GM10847 (cell line): ENCODE data around the gene XXYLT1.

ENCODE experiments used
- POLR2A ChIP-seq: IDR thresholded peaks from 2 replicates; pipeline ENCODE4 v1.6.1; 2011; ENCODE audit not compliant: insufficient read length; ENCODE audit errors: extremely low read depth

XXYLT1 gene

GRCh38 chr3:195109098-195109657 lies 161.8 kb downstream of the XXYLT1 start:
- TF ChIP-seq POLR2A, result no peak

DNA sequence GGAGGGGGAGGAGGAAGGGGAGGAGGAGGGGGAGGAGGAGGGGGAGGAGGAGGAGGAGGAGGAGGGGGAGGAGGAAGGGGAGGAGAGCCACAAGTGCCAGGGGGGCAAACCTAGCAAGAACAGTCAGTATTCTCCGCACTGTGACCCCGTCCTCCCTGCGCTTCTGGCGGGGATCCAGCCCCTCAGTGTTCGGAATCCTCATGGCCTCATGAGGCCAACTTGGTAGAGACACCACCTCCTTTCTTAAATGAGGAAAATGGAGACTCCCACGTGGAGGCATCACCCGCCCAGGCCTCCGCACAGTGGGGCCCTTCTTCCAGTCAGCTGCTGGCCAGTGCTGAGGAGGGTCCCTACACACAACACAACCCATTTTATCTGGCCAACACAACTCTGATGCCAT lies 163.4 kb downstream of the XXYLT1 start:
- TF ChIP-seq POLR2A, result no peak

DNA sequence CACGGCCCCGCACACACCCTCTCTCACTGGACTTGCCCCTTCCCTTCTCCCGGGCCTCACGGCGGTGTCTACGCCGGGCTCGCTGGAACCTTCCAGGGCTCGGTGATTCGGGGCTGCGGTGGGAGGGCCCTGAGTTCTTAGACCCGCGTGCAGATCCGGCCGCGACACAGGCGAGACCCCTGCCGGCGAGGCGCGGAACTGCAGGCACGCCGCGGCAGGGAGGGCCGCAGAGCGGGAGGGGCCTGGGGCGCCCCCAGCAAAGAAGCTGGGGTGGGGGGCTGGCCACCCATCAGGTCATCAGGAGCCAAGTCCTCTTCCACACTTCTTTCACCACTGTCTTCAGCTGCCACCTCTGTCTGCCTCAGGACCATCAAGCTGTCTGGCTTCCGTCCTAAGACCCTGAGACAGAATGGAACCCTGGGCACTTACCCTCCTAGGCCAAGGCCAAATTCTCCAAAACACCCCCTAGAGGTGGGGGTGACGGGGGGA lies 164.5 kb downstream of the XXYLT1 start:
- no peak for TF ChIP-seq POLR2A

DNA sequence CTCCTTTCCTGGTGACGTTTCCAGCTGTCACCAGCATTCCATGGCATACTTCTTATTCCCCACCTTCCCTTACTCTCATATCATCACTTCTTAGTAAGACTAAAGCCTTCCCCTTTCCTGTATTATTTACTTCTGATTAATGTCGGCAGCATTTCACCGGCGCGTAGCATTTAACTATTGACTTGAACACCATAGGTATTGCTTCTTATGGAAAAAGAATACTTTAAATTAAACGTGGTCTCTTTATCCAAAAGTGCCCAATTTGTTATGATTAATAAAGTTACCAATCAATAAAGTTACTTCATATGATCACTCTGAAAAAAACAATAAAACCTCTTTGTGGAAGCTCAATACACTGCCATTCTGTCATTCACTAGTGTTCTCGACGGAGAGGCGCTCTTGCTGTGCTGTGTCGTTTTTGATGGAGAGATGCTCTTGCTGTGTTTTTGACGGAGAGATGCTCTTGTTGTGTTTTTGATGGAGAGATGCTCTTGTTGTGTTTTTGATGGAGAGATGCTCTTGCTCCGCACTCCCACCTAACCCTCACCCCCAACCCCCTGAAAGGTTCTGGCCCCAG lies 165.0 kb downstream of the XXYLT1 start:
- no peak for TF ChIP-seq POLR2A

DNA sequence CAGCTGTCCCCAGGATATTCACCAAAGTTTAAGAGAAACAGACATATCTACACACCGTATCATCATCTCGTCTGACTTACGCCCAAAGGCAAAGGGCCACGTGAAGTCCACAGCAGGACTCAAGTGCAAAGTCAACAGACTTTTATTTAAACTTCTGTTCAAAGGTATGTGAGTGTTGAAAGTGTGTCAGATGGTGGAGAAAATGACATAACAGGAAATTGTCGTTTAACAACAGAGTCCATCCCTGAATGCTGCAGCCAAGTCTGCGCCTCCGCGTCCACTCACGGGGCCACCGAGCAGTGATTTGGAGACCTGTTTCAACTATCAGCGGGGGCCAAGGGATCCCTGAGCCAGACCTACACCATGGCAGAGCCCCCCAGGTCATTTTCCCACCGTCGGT lies 165.6 kb downstream of the XXYLT1 start:
- TF ChIP-seq POLR2A, result no peak

- TF ChIP-seq POLR2A, result no peak
Observed at GRCh38 chr3:195104340-195104739, 166.6 kb downstream of the XXYLT1 start.

DNA sequence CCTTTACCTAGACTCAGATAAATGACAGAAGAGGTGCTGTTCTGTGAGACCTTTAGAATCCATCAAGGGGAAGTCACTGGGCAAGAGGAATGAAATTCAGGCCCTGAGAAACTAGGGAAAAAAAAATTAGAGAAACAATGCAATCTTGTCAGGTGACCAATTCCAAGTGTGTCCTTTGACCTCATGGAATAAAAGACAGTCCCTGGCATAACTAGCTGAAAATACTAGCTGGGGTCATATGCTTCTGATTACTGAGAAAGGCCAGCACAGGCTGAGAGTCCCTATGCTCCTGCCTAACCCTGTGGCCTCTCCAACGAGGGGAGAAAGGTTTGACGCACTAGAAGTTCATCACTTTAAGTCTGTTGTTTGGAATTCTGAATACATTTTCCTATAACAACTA lies 167.3 kb downstream of the XXYLT1 start:
- TF ChIP-seq POLR2A, result no peak

GRCh38 chr3:195102609-195103467 lies 168.1 kb downstream of the XXYLT1 start:
- TF ChIP-seq POLR2A, result no peak

DNA sequence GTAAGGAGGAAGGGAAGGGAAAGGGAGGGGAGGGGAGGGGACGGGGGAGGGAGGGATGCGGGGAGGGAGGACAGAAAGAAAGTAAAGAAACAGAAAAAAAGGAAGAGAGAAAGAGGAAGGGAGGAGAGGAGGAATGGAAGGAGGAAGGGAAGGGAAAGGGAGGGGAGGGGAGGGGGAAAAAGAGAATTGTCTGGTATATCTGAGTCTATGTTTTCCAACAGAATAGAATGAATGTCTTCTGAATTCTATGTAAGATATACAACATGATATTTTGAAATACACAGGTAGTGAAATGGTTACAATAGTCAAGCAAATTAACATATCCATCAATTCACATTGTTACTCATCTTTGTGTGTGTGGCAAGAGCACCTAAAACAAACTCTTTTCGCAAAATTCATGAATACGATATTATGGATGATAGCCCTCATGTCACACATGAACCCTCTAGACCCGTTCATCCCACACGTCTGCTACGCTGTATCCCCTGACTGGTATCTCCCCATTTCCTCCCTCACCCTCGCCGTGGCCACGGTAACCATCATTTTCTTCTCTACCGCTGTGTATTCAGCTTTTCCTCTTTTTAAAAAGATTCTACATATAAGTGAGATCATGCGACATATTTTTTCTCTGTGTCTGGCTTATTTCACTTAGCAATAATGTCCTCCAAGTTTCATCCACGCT lies 168.9 kb downstream of the XXYLT1 start:
- no peak for TF ChIP-seq POLR2A

DNA sequence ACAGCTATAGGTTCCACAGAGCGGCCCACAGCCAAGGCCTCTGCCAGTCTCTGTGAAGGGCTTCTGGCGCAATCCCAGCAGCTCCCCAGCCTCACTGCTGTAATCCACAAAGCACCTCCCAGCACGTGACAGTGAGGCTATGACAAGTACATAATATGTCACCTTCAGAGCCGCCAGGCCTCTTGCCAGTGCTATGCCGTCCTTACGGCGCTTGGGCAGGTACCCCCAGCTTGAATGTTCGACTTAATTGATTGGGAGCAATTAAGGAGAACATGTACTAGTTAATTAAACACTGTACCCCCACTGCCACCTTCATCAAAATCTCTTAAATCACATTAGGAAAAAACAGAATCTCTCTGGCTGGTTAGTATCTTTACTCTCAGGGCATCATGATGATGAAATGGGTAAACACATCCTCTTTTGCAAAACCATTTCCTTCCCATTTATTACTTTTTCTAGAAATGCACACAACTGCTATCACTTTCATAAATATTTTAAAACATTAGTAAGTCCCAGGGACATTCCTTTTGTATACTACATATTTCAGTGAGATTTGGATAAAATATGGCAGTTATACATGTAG lies 169.9 kb downstream of the XXYLT1 start:
- TF ChIP-seq POLR2A, result no peak

DNA sequence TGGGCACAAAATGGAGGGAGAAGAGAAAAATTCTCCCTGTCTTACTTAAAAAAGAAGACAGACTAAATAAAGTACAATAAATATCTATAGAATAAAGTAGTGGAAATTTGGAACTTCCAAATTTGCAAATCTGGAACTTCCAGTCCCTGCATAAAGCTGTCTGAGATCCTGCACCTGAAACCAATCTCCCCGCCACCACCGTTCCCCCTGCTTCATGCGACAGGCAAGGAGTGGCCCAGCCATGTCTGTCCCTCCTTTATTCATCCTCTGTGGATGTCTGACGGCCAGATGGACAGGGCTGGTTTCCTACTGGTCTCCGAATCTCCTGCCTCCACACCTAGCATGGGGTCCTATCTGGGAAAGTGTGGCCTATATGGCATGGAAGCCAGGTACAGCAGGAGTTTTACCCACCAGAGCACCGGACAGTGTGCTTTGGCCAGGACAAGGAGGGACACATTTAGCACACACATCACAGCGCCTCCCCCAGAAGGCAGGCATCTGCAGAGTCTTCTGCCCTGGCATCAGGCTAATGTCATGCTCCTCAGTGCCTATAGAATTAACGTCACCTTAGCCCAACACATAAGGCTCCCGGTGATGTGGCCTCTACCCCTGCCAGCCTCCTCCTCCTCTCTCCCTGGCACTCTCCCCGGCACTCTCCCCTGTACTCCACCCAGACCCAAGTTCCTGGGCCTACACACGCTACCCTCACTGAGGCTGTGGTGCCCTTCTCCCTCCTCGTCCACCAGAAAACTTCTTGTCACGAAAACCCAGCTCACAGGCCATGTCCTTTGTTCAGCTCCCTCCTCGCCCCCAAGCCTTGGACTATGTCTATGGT lies 170.8 kb downstream of the XXYLT1 start:
- TF ChIP-seq POLR2A, result no peak

DNA sequence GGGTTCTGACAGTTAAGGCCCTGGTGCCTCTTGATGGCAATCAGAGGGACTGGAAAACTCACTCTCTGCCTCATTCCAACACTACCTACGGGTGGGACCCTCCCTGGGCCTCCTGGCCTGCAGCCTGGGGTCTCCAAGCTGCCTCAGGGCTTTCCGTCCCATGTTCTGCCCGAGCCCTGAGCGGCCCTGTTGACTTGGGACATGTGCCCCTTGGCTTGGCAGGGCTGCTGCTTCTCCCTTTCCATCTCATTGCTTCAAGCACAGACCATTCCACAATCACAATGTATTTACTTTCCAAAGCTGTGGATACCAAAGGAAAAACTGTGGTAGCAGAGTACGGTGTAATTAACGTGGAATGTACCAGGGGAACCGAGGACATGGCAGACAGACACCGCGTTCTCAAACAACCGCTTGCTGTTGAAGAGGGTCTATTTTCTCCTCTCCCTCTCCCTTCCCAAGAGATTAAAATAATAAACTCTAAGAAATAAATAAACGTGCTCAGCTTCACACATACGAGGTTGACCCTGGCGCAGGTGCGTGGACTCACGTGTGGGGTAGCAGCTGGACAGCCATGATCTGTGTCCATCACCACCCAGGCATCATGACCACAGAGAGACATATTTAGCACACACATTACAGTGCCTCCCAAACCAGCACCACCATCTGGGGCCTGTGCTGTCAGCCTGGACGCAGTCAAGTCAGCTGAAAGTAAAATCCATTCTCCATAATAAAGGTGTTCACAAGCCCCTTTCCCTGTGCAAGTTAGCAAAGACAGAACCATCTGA lies 172.0 kb downstream of the XXYLT1 start:
- TF ChIP-seq POLR2A, result no peak

DNA sequence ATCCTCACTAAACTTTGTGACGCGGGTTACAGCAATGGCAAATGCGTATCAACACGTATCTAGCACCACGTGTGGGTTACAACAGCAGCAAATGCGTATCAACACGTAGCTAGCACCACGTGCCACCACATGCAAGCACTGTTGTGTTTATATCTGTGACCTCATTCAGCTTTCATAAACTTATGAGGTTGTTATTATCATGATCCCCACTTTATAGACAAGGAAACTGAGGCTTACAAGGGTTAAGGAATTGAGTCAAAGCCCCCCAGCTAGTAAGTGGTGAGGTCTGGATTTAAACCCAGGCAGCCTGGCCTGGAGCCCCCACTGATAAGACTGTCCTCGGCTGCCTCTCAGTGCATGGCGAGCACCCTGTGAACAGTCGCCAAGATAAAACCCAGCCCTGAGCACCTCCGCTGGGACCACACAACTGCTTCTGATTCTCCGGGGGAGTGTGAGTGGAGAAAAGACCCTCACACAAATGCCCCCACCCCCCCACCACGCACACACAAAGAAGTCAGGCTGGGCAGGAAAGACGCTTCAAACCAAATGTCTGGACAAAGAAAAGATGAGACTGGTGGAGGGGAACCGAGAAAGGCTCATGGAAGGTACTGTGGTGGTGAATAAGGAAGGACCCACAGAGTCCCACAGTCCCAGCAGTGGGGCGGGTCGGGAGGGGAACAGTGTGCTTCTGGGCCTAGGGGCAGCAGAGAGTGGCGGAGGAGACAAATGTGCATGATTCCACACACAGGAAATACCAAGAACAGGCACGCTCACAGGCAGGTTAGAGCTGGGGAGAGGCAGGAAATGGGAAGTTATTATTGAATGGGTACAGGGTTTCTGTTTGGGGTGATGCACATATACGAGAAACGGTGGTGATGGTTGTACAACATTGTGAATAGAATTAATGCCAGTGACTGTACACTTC lies 173.4 kb downstream of the XXYLT1 start:
- TF ChIP-seq POLR2A, result no peak
